GM18868 (cell line): ENCODE measurements around the gene CARS1.
"Not testable (repeated sequence)": the region's sequence is repeated elsewhere in the genome, so short reads cannot be mapped to it uniquely, and the experiment has no call there.

ENCODE experiments used
- ATAC-seq: cut with Tn5 transposase; IDR thresholded peaks from one replicate; pipeline ENCODE4 v1.9.1; 2021; ENCODE audit warnings: mild to moderate bottlenecking, moderate library complexity; ENCODE audit not compliant: unreplicated experiment

Gene CARS1

GRCh38 chr11:3063876-3064275 is 6.7 kb upstream of the CARS1 start:
- not testable (repeated sequence) for ATAC-seq

DNA sequence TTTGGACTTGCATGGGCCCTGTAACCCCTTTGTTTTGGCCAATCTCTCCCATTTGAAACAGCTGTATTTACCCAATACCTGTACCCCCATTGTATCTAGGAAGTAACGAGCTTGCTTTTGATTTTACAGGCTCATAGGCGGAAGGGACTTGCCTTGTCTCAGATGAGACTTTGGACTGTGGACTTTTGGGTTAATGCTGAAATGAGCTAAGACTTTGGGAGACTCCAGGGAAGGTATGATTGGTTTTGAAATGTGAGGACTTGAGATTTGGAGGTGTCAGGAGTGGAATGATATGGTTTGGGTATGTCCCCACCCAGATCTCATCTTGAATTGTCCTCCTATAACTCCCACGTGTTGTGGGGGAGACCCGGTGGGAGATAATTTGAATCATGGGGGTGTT is 6.2 kb upstream of the CARS1 start:
- not testable (repeated sequence) for ATAC-seq

GRCh38 chr11:3060436-3061025 is 3.3 kb upstream of the CARS1 start:
- ATAC-seq, result no peak

DNA sequence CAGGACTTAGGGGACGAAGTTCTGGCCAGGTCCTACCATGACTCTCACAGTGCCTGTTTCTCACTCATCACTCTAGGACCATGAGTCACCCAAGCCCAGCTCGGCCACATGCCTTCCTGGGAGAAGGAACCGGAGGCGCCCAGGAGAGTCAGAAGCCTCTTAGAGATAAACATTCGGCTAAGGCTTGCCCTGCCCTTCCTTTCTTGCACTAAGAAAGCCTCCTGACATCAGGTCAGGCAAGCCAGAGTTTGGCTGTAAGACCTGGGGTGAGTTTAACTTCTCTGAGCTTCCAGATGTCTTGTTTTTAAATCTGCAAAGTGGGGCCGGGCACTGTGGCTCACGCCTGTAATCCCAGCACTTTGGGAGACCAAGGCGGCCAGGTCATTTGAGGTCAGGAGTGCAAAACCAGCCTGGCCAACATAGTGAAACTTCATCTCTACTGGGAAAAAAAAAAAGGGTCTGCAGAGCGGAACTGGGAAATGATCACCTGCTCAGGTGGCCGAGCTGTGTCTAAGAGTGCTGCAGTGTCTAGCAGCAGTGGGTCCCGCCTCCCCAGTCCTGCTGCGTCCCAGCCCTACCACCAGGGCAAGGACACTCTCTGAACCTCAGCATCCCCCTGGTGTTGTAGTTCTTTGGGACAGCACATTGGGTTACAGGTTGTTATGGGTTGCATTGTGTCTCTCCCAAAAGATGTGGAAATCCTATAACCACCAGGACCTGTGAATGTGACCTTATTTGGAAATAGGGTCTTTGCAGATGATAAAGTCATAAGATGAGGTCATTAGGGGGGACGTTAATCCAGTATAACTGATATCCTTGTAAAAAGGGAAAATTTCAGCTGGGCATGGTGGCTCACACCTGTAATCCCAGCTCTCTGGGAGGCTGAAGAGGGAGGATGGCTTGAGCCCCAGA is 1.8 kb upstream of the CARS1 start:
- no peak for ATAC-seq

- no peak for ATAC-seq
Measured at GRCh38 chr11:3056296-3057068, 741 bp downstream of the CARS1 start.

DNA sequence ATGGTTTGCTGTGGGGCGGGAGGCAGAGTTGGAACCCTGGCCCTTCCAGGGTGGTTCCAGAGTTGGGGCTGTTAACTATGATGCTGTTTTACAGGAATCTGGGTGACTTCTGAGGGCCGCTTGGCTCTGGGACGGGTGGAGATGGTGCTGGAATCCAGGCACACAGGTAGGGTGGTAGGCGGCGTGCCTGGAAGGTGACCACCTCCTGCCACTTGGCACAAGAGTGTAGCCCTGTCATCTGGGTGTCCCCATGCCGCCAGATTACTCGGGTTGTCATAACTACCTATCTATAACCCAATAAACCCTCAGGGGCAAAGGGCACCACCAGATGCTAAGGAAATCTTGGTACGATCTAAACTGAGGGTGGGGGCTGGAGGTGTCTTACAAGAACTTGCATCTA is 1.3 kb downstream of the CARS1 start:
- ATAC-seq, result no peak

DNA sequence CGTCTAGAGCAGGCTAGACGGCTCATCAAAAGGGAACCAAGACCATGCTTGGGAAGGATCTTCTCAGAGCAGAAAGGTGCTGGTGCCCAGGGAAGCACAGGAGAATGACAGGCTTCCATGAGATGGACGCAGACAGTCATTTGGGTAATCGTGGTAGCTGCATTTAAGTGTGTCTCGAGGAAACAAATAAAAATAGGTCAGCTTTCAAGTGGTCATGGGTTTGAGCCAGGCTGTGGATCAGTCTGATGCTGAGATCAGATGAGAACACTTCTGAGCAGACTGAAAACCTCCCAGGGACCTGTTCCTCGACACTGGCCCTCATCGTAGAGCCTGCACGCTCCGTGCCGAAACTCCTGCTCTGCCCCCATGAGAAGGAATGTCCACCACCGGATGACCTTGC is 4.7 kb downstream of the CARS1 start:
- ATAC-seq, result no peak

DNA sequence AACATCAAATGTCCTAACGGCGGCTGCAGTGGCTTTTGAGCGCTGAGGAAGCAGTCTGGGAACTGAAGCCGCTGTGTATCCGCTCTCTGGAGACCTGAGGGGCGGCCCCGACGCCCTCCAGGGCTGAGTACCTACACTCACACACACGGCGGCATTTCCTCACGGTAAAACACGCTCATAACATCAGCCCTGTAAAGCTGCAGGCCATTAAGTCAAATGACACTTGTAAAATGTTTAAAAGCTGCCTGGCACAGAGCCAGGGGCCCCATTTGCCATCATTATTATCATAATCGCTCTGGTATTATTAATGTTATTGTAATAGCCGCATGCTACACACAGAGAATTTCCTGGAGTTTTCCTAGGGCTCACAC is 5.1 kb downstream of the CARS1 start:
- ATAC-seq, result no peak

GRCh38 chr11:3051196-3052108 is 5.8 kb downstream of the CARS1 start:
- ATAC-seq, result no peak

DNA sequence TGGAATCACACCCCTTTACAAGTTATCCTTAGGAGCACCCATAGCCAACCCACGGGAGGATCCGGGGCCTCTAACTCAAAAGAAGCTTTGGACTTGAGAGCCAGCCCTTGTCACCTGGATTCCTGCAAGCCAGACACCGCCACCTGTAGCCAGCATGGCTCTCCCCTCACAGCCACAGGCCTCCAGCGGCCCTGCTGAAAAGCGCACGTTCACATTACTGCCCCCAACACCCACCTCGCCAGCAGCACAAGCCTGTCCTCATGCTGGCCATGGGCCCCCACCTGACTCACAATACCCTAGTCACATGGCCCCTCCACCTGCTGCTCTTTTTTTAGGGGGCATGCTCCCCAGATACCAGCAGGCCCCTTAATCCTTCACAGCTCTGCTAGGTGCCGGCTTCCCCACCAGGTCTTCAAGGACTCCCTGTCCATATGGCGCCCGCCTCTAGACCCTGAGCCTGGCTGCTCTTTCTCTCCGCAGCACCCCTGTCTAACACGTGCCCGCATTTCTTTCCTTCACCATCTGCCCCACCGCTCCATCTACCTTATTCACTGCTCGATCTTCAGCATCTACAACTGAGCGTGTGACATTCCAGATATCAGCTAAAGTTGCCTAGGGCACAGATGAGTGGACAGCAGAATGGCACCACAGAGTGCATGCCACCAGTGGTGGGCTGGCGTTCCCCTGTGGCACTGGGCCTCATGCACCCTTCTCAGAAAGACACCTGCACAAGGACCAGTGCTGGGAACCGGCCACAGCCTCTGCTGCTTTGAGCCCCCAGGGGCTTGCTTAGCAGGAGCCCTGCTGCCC is 6.6 kb downstream of the CARS1 start:
- peak; percentile 3 for ATAC-seq

DNA sequence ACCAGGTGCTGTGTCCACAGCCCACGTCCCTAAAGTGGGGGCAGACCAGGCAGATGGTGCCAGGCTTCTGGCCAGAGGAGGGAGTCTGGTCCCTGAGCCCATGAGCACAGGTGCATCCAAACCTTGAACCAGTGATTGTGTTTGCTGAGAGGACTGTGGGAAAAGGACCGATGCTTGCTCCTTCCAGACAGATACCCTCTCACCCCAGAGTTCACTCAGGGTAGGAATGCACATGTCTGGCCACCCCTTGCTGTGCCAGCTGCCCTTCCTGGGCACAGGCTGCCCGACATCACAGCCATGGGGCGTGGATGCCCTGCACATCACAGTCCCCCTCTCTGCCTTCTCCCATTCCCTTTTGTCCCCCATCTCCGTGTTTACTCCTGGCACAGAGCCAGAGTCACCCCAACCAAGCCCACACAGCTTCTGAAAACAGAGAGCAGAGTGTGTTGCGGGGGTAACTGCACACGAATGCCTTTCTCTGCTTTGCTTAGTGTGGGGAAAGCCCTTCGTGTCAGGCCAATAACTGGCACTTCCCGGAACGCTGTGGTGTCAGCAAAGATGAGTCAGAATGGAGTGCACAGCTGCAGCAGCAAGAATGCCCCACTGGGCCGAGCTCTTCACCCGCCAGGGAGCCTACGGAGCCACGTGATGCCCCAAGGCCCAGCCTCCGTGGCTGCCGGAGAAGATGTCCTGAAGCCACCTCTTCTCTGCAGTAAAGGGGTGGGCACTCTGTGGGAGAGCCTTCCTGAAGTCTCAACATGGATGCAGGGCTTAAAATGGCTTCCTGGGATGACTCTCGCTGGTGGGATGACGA is 7.6 kb downstream of the CARS1 start:
- peak; percentile 89 for ATAC-seq

- ATAC-seq, result no peak
Measured at GRCh38 chr11:3047637-3048036, 9.6 kb downstream of the CARS1 start.

DNA sequence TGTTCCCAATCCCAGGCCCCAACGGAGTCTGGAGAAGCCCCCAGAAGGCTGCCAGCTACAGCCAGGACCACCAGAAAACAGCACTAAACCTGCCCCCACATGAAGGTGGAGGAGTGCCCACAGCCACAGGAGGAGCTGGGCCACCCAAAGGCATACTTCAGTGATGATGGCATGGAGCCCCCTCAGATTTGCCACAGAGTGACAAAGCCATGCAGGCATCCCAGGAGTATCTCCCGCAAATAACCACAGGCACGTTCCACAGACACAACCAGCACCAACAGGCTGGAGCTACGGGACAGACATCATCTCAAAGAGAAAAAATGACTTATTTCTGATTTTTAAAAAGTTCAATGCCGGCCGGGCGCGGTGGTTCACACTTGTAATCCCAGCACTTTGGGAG is 10.6 kb downstream of the CARS1 start:
- ATAC-seq, result no peak

DNA sequence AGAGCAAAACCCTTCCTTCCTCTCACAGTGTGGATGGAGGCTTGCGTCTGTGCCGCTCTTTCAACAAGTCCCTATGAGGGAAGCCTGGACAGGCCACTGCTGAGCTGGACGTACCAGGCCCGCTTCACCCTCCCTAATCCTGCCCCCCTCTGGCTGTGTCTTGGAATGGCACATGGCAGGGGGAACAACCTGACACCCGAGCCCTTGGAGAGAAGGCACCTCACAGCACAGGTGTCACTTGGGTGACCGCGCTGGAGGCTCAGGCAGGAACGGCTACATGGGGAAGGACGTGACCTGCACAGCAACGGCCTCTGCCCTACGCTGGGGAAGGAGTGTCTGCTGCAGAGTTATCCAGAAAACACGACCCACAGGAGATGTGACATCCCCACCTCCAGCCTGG is 11.0 kb downstream of the CARS1 start:
- ATAC-seq, result no peak

DNA sequence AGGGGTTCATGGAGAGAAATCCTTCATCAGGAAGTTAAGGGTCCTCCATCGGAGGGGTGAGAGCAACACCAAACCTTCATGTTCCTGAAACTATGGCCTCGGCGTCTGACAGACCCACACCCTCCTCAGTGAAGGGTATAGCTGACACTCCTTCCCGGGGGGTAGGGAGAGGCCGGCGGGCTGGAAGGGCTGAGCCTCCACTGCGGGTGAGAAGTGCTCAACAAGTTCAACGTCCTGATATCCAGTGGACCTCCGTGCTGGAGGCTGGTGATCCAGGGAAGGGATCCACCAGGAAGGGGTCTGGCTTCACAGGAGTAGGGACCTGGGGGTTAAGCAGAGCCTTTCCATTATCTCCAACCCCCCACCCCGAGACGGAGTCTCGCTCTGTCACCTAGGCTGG is 12.3 kb downstream of the CARS1 start:
- no peak for ATAC-seq

DNA sequence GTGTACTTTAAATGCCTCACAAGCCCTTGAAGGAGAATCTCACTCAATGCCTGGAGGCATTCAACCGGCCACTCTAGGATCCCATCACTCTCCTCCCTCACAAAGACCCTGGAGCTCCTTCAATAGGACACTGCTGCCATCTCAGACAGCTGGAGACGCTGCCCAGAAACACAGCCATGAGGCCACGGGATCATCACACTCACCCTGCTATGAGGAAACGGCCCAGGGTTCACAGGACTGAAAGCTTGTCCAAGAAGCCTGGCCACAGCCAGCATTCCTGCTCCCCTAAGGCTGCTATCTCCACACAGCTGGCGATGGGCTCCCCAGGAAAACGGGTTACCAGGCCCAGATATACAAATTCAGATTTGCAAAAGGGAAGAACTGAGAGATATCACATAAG is 13.2 kb downstream of the CARS1 start:
- ATAC-seq, result no peak

GRCh38 chr11:3043315-3043871 is 13.8 kb downstream of the CARS1 start:
- no peak for ATAC-seq

DNA sequence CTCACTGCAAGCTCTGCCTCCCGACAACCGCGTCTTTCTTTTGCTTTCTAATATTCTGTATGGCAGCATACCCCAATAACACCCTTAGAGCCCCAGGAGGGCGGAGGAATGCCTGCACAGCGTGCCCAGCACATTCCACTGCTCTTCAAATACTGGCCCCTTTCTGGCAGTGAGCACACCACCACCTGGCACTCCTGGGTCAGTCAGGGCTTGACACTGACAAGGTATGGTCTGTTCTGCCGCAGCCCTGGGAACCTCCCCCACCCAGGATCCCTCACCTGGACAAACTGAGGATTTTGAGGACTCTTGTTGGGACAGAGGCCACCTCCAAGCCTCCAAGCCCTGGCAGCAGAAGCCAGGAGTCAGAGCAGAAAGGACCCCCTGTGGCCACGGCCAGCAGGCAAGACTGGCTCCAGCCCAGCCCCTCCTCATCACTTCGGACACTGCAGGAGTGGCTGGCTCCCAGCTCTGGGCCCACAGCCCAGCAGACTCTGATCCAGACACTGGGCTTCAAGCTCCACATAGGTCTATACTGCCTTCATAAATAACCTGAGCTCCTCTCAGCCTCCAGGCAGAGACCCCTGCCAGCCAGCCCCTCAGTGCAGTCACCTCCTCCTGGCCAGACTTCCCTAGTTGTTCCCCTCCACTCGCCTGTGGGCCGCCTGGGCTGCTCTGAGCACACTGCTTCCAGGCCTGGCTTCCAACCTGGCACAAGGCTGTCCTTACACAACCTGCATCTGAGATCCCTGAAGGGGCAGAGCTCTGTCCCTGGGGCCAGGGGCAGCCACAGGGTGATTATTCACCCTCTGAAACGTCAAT is 14.5 kb downstream of the CARS1 start:
- no peak for ATAC-seq
